GM21367 (cell line): ENCODE measurements around the gene ANKRD34A.

ENCODE experiments used
- ATAC-seq: cut with Tn5 transposase; IDR thresholded peaks from one replicate; pipeline ENCODE4 v1.9.1; 2021; ENCODE audit not compliant: unreplicated experiment

Gene ANKRD34A

GRCh38 chr1:145974721-145975120, 10.3 kb upstream of the ANKRD34A start:
- ATAC-seq, result no peak

GRCh38 chr1:145972580-145972979, 8.2 kb upstream of the ANKRD34A start:
- ATAC-seq, result no peak

GRCh38 chr1:145967288-145967687, 2.9 kb upstream of the ANKRD34A start:
- no peak for ATAC-seq

GRCh38 chr1:145965119-145965744, 857 bp upstream of the ANKRD34A start:
- ATAC-seq, result no peak

GRCh38 chr1:145963265-145964019, 933 bp downstream of the ANKRD34A start:
- ATAC-seq, result no peak

- ATAC-seq, result no peak
Observed at GRCh38 chr1:145962157-145963102, 1.9 kb downstream of the ANKRD34A start.

GRCh38 chr1:145961425-145962156, 2.8 kb downstream of the ANKRD34A start:
- no peak for ATAC-seq

GRCh38 chr1:145961109-145961424, 3.3 kb downstream of the ANKRD34A start:
- no peak for ATAC-seq

GRCh38 chr1:145960468-145961108, 3.8 kb downstream of the ANKRD34A start:
- ATAC-seq, result no peak

- ATAC-seq, result no peak
Observed at GRCh38 chr1:145959957-145960467, 4.4 kb downstream of the ANKRD34A start.

GRCh38 chr1:145959333-145959732, 5.0 kb downstream of the ANKRD34A start:
- ATAC-seq, result no peak

- no peak for ATAC-seq
Observed at GRCh38 chr1:145958734-145959133, 5.6 kb downstream of the ANKRD34A start.

GRCh38 chr1:145957443-145958319, 6.7 kb downstream of the ANKRD34A start, which contains the start of gene LIX1L:
TSS of gene LIX1L (minus strand) at chr1:145958017. CDS start at chr1:145957927, 90 bp downstream.
- ATAC-seq, result peak; percentile 77

- ATAC-seq, result no peak
Observed at GRCh38 chr1:145956781-145957442, 7.5 kb downstream of the ANKRD34A start.

- no peak for ATAC-seq
Observed at GRCh38 chr1:145956361-145956760, 8.0 kb downstream of the ANKRD34A start.

- ATAC-seq, result no peak
Observed at GRCh38 chr1:145955436-145955835, 8.9 kb downstream of the ANKRD34A start.

GRCh38 chr1:145953861-145954260, 10.5 kb downstream of the ANKRD34A start:
- no peak for ATAC-seq

GRCh38 chr1:145952903-145953302, 11.5 kb downstream of the ANKRD34A start:
- no peak for ATAC-seq

- ATAC-seq, result no peak
Observed at GRCh38 chr1:145951526-145951925, 12.8 kb downstream of the ANKRD34A start.
